Effector CD4-positive, alpha-beta T cell (primary cell): Measurements from ENCODE around the gene KIAA0753.

ENCODE experiments used
- DNase-seq: peaks from one replicate; pipeline ENCODE4 v3.0.0-alpha.2; 2020

The KIAA0753 gene

GRCh38 chr17:6639586-6640535 is 650 bp downstream of the KIAA0753 start:
- DNase-seq, result no peak

- no peak for DNase-seq
These were observed 1.4 kb downstream of the KIAA0753 start for GRCh38 chr17:6639014-6639585.

GRCh38 chr17:6638046-6638908 is 2.2 kb downstream of the KIAA0753 start:
- no peak for DNase-seq

GRCh38 chr17:6637458-6637840 is 3.1 kb downstream of the KIAA0753 start:
- DNase-seq, result no peak

- no peak for DNase-seq
These were observed 3.7 kb downstream of the KIAA0753 start for GRCh38 chr17:6636616-6637457.

GRCh38 chr17:6636105-6636504 is 4.4 kb downstream of the KIAA0753 start:
- DNase-seq, result no peak

- no peak for DNase-seq
These were observed 7.2 kb downstream of the KIAA0753 start for GRCh38 chr17:6633263-6633662.

GRCh38 chr17:6632530-6632929 is 8.0 kb downstream of the KIAA0753 start:
- DNase-seq, result no peak

- no peak for DNase-seq
These were observed 10.1 kb downstream of the KIAA0753 start for GRCh38 chr17:6630390-6630789.

- no peak for DNase-seq
These were observed 13.5 kb downstream of the KIAA0753 start for GRCh38 chr17:6627019-6627418.

- DNase-seq, result no peak
These were observed 13.9 kb downstream of the KIAA0753 start for GRCh38 chr17:6626616-6627015.

GRCh38 chr17:6623941-6624340 is 16.6 kb downstream of the KIAA0753 start:
- no peak for DNase-seq

- DNase-seq, result no peak
These were observed 29.3 kb downstream of the KIAA0753 start for GRCh38 chr17:6611231-6611630.

- no peak for DNase-seq
These were observed 30.5 kb downstream of the KIAA0753 start for GRCh38 chr17:6610011-6610410.

GRCh38 chr17:6608321-6608720 is 32.2 kb downstream of the KIAA0753 start:
- no peak for DNase-seq

- no peak for DNase-seq
These were observed 35.4 kb downstream of the KIAA0753 start for GRCh38 chr17:6605142-6605541.

GRCh38 chr17:6603744-6604325 is 36.7 kb downstream of the KIAA0753 start:
- DNase-seq, result no peak

- DNase-seq, result no peak
These were observed 38.4 kb downstream of the KIAA0753 start for GRCh38 chr17:6602141-6602540.

GRCh38 chr17:6599364-6599763 is 41.1 kb downstream of the KIAA0753 start:
- no peak for DNase-seq

- DNase-seq, result no peak
These were observed 42.8 kb downstream of the KIAA0753 start for GRCh38 chr17:6597727-6598126.

GRCh38 chr17:6596941-6597340 is 43.6 kb downstream of the KIAA0753 start:
- no peak for DNase-seq

- DNase-seq, result no peak
These were observed 44.0 kb downstream of the KIAA0753 start for GRCh38 chr17:6596511-6596910.
